Mesothelial cell of epicardium (in vitro differentiated cells): ENCODE results near the gene GRM7. TPM values are rescaled to one million over a fixed set of nuclear protein-coding genes. Genes with fewer than 3 reads are reported as not detected.

Source experiments
- DNase-seq, 2 experiments: peaks; one replicate each; pipeline ENCODE4 v3.0.0; 2021; ENCODE audit warnings: low spot score in 2 of 2; ENCODE audit not compliant: unreplicated experiment in 2 of 2
- H3K27ac Mint-ChIP-seq: 2 replicates; pipeline ENCODE4 v1.8.0; 2021; ENCODE audit warnings: mixed read lengths
- H3K27me3 Mint-ChIP-seq: 2 replicates; pipeline ENCODE4 v1.8.0; 2021; ENCODE audit warnings: low read depth, mixed read lengths
- H3K36me3 Mint-ChIP-seq: 2 replicates; pipeline ENCODE4 v1.8.0; 2021; ENCODE audit warnings: mixed read lengths
- H3K4me1 Mint-ChIP-seq: 2 replicates; pipeline ENCODE4 v1.8.0; 2021; ENCODE audit warnings: mixed read lengths
- H3K4me3 Mint-ChIP-seq: 2 replicates; pipeline ENCODE4 v1.8.0; 2021; ENCODE audit warnings: mild to moderate bottlenecking, moderate library complexity, mixed read lengths
- H3K9me3 Mint-ChIP-seq: 2 replicates; pipeline ENCODE4 v1.8.0; 2021; ENCODE audit warnings: mixed read lengths
- total RNA-seq: library from RNA; stranded (reverse); gene quantifications from 3 replicates; pipeline ENCODE4 v1.2.1, GENCODE V29; 2021
- TF ChIP-seq, protein P1 (sequence below): fragments of 200-600 bp; sonication (generic); IDR thresholded peaks from one replicate; pipeline ENCODE4 v1.5.0; 2021; ENCODE audit warnings: antibody characterized with exemption; ENCODE audit not compliant: unreplicated experiment

The GRM7 gene
- total RNA-seq, 1 donor from 2014 or later = 0.69 TPM

DNA sequence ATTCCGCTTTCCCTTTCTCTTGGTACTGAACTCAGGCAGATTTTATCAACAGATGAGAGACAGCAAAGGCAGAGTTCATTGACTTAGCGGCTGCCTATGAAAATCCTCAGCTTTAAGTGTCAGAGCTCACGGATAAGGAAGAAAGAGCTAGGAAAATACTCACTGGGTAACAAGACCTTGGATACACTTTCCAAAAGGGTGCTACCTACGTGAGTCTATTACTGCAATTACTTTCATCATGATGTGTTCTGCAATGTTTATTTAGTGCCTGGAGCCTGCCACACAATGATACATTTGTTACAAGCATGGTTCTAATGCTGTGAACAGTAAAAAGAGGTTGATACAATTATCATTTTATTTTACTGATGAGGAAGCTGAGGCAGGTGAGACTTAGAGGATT is 177.5 kb downstream of the GRM7 start:
- H3K4me1 Mint-ChIP-seq = no peaks in the 10 kb centered on the region
- no peak overlapping the region for H3K27ac Mint-ChIP-seq
- H3K4me3 Mint-ChIP-seq = no peak overlapping the region
- DNase-seq = no peak
- H3K27me3 Mint-ChIP-seq = peaks cover 13% of the 10 kb centered on the region
- no peaks in the 10 kb centered on the region for H3K36me3 Mint-ChIP-seq
- no peaks in the 10 kb centered on the region for H3K9me3 Mint-ChIP-seq
- TF ChIP-seq, protein P1, sequence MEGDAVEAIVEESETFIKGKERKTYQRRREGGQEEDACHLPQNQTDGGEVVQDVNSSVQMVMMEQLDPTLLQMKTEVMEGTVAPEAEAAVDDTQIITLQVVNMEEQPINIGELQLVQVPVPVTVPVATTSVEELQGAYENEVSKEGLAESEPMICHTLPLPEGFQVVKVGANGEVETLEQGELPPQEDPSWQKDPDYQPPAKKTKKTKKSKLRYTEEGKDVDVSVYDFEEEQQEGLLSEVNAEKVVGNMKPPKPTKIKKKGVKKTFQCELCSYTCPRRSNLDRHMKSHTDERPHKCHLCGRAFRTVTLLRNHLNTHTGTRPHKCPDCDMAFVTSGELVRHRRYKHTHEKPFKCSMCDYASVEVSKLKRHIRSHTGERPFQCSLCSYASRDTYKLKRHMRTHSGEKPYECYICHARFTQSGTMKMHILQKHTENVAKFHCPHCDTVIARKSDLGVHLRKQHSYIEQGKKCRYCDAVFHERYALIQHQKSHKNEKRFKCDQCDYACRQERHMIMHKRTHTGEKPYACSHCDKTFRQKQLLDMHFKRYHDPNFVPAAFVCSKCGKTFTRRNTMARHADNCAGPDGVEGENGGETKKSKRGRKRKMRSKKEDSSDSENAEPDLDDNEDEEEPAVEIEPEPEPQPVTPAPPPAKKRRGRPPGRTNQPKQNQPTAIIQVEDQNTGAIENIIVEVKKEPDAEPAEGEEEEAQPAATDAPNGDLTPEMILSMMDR = no peak

DNA sequence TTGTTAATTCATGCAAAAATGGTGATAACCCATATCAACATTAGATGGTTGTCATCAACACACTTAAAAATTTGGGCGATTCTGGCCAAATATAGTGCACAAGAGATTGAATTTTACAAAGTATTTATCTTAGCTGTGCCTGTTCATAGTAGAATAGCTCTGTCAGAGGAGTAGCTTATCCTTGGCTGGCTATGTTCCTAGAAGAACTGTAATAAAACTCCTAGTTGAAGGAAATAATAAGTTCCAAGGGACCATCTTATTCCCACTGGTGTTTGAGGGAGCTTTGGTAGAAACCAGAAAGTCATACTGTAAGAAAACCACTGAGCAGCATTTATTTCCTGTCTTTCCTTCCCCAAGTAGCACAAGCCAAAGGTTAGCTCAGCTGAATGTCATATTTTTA is 201.8 kb downstream of the GRM7 start:
- no peak for DNase-seq
- no peaks in the 10 kb centered on the region for H3K27me3 Mint-ChIP-seq
- TF ChIP-seq, protein P1 = no peak
- H3K9me3 Mint-ChIP-seq = peaks cover 56% of the 10 kb centered on the region
- no peaks in the 10 kb centered on the region for H3K4me1 Mint-ChIP-seq
- no peak overlapping the region for H3K27ac Mint-ChIP-seq
- no peak overlapping the region for H3K4me3 Mint-ChIP-seq
- H3K36me3 Mint-ChIP-seq = no peaks in the 10 kb centered on the region

DNA sequence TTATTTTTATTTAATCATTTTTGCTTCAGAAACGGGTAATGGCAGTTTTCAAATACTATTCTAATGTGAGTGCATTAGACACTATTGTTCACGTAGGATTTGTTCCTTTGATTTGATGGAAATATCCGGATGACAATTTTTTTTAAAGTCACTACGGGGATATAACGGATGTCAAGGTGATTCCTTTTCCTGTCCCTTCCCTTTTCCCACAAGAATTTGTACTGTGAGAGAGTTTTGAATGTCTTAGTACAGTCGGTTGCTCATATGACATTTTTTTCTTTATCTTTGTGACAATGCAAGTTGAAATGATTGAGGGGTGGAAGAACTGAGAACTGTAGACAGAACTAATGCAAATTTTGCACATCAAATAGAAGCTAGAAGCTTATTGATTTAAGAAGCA is 209.5 kb downstream of the GRM7 start:
- Mint-ChIP-seq H3K4me3 (no peak overlapping the region), H3K9me3 (peaks cover 17% of the 10 kb centered on the region), H3K36me3 (no peaks in the 10 kb centered on the region), H3K4me1 (no peaks in the 10 kb centered on the region), H3K27ac (no peak overlapping the region), H3K27me3 (peaks cover 2% of the 10 kb centered on the region)
- no peak for DNase-seq
- TF ChIP-seq, protein P1 = no peak

DNA sequence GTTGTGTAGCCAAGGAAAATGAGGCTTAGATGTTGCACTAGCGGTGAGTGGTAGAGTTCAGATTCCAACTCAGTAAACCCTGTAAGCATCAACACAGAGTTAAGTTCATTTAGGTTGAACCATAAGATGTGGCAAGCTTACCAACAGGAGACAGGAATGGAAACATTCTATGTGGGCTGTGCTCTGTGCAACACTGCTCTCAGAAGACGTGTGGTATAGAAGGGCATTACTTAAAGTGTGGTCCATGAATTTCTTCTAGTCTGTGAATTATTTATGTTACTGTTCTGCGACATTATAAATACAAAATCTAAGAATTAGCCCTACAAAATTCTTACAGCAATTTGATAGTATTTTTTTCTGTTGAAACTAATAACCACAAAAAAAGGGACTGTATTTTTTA is 213.3 kb downstream of the GRM7 start:
- Mint-ChIP-seq H3K27me3 (no peaks in the 10 kb centered on the region), H3K4me1 (no peaks in the 10 kb centered on the region), H3K27ac (no peak overlapping the region), H3K4me3 (no peak overlapping the region), H3K9me3 (no peaks in the 10 kb centered on the region), H3K36me3 (no peaks in the 10 kb centered on the region)
- TF ChIP-seq, protein P1 = no peak
- DNase-seq = no peak

DNA sequence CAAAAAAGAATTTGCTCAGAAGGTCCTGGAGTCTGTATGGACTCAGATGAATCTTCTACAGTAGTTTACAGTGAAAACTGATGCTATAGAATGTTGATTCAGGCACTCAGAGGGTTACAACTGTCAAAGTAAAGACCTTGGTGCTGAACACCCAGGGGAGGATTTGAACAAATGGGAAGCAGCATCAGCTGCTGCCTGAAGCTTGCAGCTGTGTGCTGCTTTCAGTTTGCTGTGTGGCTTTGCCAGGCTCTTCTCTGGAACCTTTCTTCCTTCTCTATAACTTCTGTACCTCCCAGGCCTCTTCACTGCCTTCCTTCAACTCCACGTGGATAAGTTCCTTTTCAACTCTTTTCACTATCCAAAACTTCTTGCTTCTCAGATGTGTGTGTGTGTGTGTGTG is 214.2 kb downstream of the GRM7 start:
- Mint-ChIP-seq H3K27me3 (no peaks in the 10 kb centered on the region), H3K4me1 (no peaks in the 10 kb centered on the region), H3K36me3 (no peaks in the 10 kb centered on the region), H3K27ac (no peak overlapping the region), H3K4me3 (no peak overlapping the region), H3K9me3 (no peaks in the 10 kb centered on the region)
- TF ChIP-seq, protein P1 = no peak
- no peak for DNase-seq

DNA sequence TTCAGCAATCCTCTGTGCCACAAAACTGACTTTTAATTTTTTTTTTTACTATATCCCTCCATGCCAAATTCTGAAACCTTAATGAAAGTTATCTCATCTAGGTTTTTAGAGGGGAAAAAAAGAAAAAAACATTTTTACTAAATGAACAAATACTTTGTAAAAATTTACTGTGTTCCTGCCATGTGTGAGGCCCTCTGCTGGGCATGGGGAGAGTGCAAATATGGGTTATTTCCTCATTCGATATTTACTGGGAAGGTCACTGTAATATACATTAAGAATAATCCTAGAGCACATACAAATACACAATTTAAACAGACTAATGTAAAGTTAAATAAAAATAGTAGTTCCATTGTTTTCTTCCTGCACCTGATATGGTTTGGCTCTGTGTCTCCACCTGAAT is 215.0 kb downstream of the GRM7 start:
- no peak for DNase-seq
- H3K4me3 Mint-ChIP-seq = no peak overlapping the region
- H3K27ac Mint-ChIP-seq = no peak overlapping the region
- no peaks in the 10 kb centered on the region for H3K9me3 Mint-ChIP-seq
- H3K27me3 Mint-ChIP-seq = no peaks in the 10 kb centered on the region
- H3K36me3 Mint-ChIP-seq = no peaks in the 10 kb centered on the region
- H3K4me1 Mint-ChIP-seq = no peaks in the 10 kb centered on the region
- TF ChIP-seq, protein P1 = no peak
